Ectodermal cell (in vitro differentiated cells): Measurements from ENCODE around the gene GRK1.

ENCODE experiments used
- H3K27ac ChIP-seq: 2 replicates; pipeline ENCODE4 v1.7.0; 2013; ENCODE audit warnings: mild to moderate bottlenecking, low read depth, low read length; ENCODE audit not compliant: insufficient read depth, poor library complexity, severe bottlenecking
- H3K27me3 ChIP-seq: 2 replicates; pipeline ENCODE4 v1.7.0; 2013; ENCODE audit warnings: mild to moderate bottlenecking, low read length; ENCODE audit not compliant: insufficient read depth, control insufficient read depth, poor library complexity, severe bottlenecking
- H3K36me3 ChIP-seq: one replicate; pipeline ENCODE4 v1.7.0; 2013; ENCODE audit warnings: low read length; ENCODE audit not compliant: control insufficient read depth, insufficient read depth
- H3K4me1 ChIP-seq: one replicate; pipeline ENCODE4 v1.7.0; 2013; ENCODE audit warnings: low read length; ENCODE audit not compliant: control insufficient read depth, insufficient read depth
- H3K4me3 ChIP-seq: 2 replicates; pipeline ENCODE4 v1.7.0; 2013; ENCODE audit warnings: low read depth, low read length, control low read depth; ENCODE audit not compliant: insufficient read depth
- H3K9me3 ChIP-seq: 2 replicates; pipeline ENCODE4 v1.7.0; 2013; ENCODE audit warnings: mild to moderate bottlenecking, low read length, moderate library complexity; ENCODE audit not compliant: control insufficient read depth
- WGBS, 2 experiments: methylation state at CpG; one replicate each; pipeline ENCODE4 v1.1.7; 2013; ENCODE audit warnings: missing lambda C conversion rate in 2 of 2; 5-methylcytosine and 5-hydroxymethylcytosine counted together

Gene GRK1

GRCh38 chr13:113656003-113656588 is 10.9 kb upstream of the GRK1 start:
- Histone ChIP-seq H3K4me3 (no peak overlapping the region), H3K27ac (no peak overlapping the region)
- WGBS, 2 experiments, result 94 to 95% methylated on average over 25 of the region's 25 CpGs

GRCh38 chr13:113656831-113657671 is 10.0 kb upstream of the GRK1 start:
- Histone ChIP-seq H3K4me1 (no peaks in the 10 kb centered on the region), H3K27me3 (no peaks in the 10 kb centered on the region), H3K4me3 (no peak overlapping the region), H3K36me3 (no peaks in the 10 kb centered on the region), H3K27ac (no peak overlapping the region), H3K9me3 (no peaks in the 10 kb centered on the region)
- WGBS, 2 experiments, result 93 to 94% methylated on average over 42 of the region's 42 CpGs

More at GRCh38 chr13:113656003-113656588, 10.9 kb upstream of the GRK1 start:
- no peaks in the 10 kb centered on the region for H3K27me3 ChIP-seq
- no peaks in the 10 kb centered on the region for H3K36me3 ChIP-seq
- no peaks in the 10 kb centered on the region for H3K9me3 ChIP-seq
- H3K4me1 ChIP-seq, result no peaks in the 10 kb centered on the region

GRCh38 chr13:113657851-113658741 is 8.9 kb upstream of the GRK1 start, which contains the start of gene ATP4B:
TSS of gene ATP4B (minus strand) at chr13:113658198. CDS start at chr13:113658144, 54 bp downstream.
- no peaks in the 10 kb centered on the region for H3K4me1 ChIP-seq
- H3K27ac ChIP-seq, result no peak within 1 kb of the TSS
- WGBS, 2 experiments, result 93 to 95% methylated on average over 47 of the region's 47 CpGs
- H3K36me3 ChIP-seq, result no peaks in the 10 kb centered on the region
- H3K4me3 ChIP-seq, result no peak within 1 kb of the TSS
- H3K27me3 ChIP-seq, result no peaks in the 10 kb centered on the region
- H3K9me3 ChIP-seq, result no peaks in the 10 kb centered on the region

GRCh38 chr13:113658836-113659235 is 8.2 kb upstream of the GRK1 start:
- H3K27ac ChIP-seq, result no peak overlapping the region
- no peaks in the 10 kb centered on the region for H3K9me3 ChIP-seq
- no peak overlapping the region for H3K4me3 ChIP-seq
- H3K27me3 ChIP-seq, result no peaks in the 10 kb centered on the region
- no peaks in the 10 kb centered on the region for H3K4me1 ChIP-seq
- WGBS, 2 experiments, result 80 to 83% methylated on average over 14 of the region's 14 CpGs
- H3K36me3 ChIP-seq, result no peaks in the 10 kb centered on the region

GRCh38 chr13:113659337-113659736 is 7.7 kb upstream of the GRK1 start:
- Histone ChIP-seq H3K36me3 (no peaks in the 10 kb centered on the region), H3K9me3 (no peaks in the 10 kb centered on the region), H3K4me3 (no peak overlapping the region), H3K4me1 (no peaks in the 10 kb centered on the region), H3K27me3 (no peaks in the 10 kb centered on the region), H3K27ac (no peak overlapping the region)
- 86 to 90% methylated on average over 7 to 8 of the region's 8 CpGs for WGBS, 2 experiments

GRCh38 chr13:113660066-113660465 is 7.0 kb upstream of the GRK1 start:
- Histone ChIP-seq H3K36me3 (no peaks in the 10 kb centered on the region), H3K27ac (no peak overlapping the region), H3K4me1 (no peaks in the 10 kb centered on the region), H3K9me3 (no peaks in the 10 kb centered on the region), H3K27me3 (no peaks in the 10 kb centered on the region), H3K4me3 (no peak overlapping the region)
- WGBS, 2 experiments, result 92 to 93% methylated on average over 3 of the region's 3 CpGs

- Histone ChIP-seq H3K27ac (no peak overlapping the region), H3K36me3 (no peaks in the 10 kb centered on the region), H3K27me3 (no peaks in the 10 kb centered on the region), H3K9me3 (no peaks in the 10 kb centered on the region), H3K4me1 (no peaks in the 10 kb centered on the region), H3K4me3 (no peak overlapping the region)
- WGBS, 2 experiments, result 71 to 100% methylated on average over 1 of the region's 2 CpGs
These were observed 5.5 kb upstream of the GRK1 start for GRCh38 chr13:113661509-113661908.

GRCh38 chr13:113663934-113664333 is 3.1 kb upstream of the GRK1 start:
- 92 to 93% methylated on average over 15 of the region's 15 CpGs for WGBS, 2 experiments
- no peak overlapping the region for H3K27ac ChIP-seq
- no peak overlapping the region for H3K4me3 ChIP-seq
- no peaks in the 10 kb centered on the region for H3K27me3 ChIP-seq
- H3K4me1 ChIP-seq, result no peaks in the 10 kb centered on the region
- no peaks in the 10 kb centered on the region for H3K9me3 ChIP-seq
- H3K36me3 ChIP-seq, result no peaks in the 10 kb centered on the region

GRCh38 chr13:113664751-113665596 is 2.0 kb upstream of the GRK1 start:
- WGBS, 2 experiments, result 81% methylated on average over 21 of the region's 21 CpGs
- H3K27me3 ChIP-seq, result no peaks in the 10 kb centered on the region
- H3K9me3 ChIP-seq, result no peaks in the 10 kb centered on the region
- H3K36me3 ChIP-seq, result no peaks in the 10 kb centered on the region
- no peak overlapping the region for H3K4me3 ChIP-seq
- no peak overlapping the region for H3K27ac ChIP-seq
- H3K4me1 ChIP-seq, result no peaks in the 10 kb centered on the region
